ENCODE data around the gene PMEPA1.

PMEPA1 gene

GRCh38 chr20:57736738-57737347 lies 27.0 kb upstream of the PMEPA1 start:
- FAIRE-seq: no peak

GRCh38 chr20:57735831-57736737 lies 26.3 kb upstream of the PMEPA1 start:
- FAIRE-seq: no peak

DNA sequence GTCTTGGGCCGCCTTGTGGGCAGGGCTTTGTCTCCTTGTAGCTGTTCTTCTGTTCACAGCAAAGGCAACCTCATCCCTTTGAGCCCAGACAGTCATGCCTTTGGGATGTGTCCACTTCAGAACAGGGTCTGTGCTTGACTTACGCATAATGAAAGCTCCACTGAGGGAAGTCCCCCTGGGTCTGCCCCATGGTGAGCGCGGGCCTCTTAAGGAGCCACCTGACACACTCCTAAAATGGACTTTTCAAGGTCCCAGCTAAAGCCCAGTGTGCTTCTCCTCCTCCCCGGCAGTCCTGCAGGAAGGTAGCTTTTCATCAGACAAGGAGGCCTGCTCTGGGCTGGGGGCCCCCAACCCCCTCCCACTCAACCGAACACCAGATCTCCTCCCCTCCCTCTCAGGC lies 24.9 kb upstream of the PMEPA1 start:
- no peak for FAIRE-seq

- FAIRE-seq: no peak
Observed at GRCh38 chr20:57732226-57732625, 22.4 kb upstream of the PMEPA1 start.

DNA sequence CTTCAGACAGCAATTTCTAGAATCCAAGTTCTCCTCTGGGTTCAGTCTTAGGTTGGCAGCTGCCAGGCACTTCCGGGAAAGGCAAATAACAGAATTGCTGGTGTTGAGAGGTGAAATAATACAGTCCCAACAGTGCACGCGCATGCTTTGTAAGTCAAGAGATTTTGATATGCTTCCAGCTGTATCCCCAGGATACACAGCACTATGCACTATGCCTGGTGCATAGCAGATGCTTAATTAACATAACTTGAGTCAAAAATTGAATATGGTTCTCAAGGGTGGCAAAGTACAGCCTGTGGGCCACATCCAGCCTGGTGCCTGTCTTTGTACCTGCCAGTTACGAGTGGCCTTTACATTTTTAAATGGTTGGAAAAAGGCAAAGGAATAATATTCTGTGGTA lies 18.9 kb upstream of the PMEPA1 start:
- FAIRE-seq: no peak

GRCh38 chr20:57727863-57728262 lies 18.0 kb upstream of the PMEPA1 start:
- FAIRE-seq: no peak

DNA sequence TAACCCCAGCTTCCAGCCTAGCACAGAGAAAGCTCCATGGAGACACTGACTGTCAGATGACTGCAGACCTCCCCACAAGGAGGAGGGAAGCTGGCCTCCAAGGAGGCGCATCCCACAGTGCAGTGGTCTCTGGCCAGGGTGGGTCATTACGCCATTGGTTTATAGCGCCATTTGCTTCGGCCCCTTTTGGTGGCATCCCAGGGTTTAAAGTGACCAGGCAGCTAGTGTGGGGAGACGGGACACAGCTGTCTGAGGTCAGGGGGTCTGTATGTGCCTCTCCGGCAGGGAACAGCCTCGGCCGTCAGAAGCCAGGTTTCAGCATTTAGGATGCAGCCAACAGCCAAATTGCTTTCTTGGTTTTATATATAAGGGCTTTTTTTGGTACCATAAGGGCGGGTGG lies 15.8 kb upstream of the PMEPA1 start:
- FAIRE-seq: no peak

GRCh38 chr20:57724610-57725405 lies 15.0 kb upstream of the PMEPA1 start:
- no peak for FAIRE-seq

DNA sequence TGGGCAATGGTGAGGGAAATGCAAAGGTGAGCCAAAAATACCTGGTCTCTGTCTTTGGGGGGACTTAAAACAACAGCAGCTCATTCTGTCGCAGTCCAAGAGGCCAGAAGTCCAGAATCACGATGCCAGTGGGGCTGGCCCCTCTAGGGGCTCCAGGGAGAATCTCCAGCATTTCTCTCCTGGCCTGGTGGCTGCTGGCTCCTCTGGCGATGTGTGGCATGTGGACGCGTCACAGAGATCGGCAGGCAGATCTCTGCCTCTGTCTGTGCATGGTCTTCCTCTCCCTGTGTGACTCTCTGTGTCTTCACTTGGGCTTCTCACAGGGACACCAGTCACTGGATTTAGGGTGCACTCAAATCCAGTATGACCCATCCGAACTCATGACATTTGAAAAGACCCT lies 14.0 kb upstream of the PMEPA1 start:
- FAIRE-seq: no peak

- no peak for FAIRE-seq
Observed at GRCh38 chr20:57719951-57720350, 10.1 kb upstream of the PMEPA1 start.

- FAIRE-seq: peak; percentile 90
Observed at GRCh38 chr20:57718490-57719009, 8.7 kb upstream of the PMEPA1 start.

DNA sequence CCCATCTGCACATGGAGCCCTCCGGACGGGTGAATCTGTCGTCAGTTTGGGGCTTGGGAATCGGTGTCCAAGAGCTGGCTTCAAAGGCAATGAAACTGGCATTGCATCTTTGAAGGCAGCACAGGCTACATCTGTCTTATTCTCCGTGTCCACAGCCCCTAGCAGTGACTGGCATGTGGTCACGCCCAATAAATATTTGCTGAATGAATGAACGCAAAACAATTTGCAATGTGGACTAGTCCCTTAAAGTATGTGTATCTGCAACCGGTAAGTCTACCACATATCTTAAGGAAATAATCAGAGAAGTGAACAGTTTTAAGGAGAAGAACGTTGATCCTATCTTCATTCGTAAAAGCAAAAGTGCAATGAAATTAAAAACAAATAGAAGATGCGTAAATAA lies 8.0 kb upstream of the PMEPA1 start:
- FAIRE-seq: no peak

- no peak for FAIRE-seq
Observed at GRCh38 chr20:57716901-57717300, 7.1 kb upstream of the PMEPA1 start.

- FAIRE-seq: no peak
Observed at GRCh38 chr20:57716202-57716601, 6.4 kb upstream of the PMEPA1 start.

DNA sequence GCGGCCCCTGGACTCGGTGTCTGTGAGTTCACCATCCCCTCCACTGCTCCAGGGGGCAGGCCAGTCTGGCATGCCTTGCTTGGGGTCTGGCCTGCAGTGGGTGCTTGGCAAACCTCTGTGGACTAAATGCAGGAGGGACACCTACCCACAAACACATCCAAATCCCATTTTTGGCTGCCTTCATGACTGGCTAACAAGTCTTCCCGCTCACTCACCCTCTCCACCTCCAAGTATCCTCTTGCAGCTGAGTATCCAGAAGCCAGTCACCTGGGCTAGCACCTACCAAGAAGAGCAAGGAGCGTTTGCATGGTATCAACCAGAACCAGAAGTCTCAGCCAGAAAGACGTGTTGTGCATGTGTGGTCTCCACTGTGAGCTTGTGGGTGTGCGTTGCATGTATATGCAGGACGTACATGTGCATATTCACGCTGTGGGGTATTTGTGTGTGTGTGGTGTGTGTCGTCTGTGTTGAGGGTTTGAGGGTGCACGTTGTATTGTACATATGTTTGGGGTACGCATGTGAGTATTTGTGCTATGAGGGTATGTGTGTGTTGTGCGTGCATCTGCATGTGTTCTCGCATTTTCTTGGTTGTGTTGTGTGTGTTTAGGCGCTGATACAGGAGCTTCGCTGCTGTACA lies 5.6 kb upstream of the PMEPA1 start:
- FAIRE-seq: no peak

DNA sequence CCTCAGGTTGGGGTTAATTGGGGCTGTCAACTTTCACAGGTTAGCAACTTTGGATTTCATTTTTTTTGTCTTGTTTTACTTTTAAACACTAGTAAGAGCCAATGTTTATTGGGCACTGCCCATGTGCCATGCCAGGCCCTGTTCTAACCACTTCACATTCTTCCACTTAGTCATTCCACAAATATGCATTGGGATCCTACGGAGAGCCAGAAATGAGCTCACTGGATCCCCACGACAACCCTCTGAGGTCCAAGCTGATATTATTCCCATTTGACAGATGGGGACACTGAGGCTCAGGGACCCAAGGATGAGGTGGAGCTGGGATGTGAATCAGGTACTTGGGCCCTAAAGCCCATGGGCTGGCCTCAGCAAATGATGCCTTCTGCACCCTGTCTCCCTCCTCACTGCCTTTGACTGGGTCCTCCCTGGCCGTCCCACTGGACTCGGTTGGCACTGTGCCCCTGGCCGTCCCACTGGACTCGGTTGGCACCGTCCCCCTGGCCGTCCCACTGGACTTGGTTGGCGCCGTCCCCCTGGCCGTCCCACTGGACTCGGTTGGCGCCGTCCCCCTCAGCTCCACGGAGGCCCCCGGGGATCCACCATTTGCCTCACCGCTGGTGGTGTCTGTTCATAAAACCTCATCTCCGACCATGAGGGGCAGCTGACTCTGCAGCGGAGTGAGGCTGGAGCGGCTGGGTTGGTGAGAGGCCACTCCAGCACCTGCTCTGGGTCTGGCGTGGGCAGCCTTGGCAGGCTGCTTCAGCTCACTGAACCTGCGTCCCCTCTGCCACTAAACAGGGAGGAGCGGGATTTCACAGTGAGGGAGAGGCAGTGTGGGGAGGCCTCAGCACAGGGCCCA lies 4.8 kb upstream of the PMEPA1 start:
- no peak for FAIRE-seq

DNA sequence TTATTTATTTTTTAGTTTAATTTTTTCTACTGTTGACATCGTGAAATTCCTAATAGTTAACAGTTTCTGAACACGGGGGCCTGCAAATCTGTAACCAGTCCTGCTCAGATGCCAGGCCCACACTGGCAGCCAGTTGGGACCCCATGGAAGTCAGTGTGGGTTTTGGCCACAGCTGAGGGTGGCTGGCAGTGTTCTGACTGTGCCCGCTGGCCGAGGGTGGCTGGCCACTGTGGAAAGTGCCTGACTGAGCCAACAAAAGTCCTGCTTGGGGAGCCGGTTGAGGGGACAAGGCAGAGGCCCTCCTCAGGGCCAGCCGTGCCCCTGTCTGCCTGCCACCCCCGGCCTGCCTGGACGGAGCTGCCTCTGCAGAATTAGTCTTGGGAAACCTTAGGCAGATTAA lies 4.1 kb upstream of the PMEPA1 start:
- no peak for FAIRE-seq

DNA sequence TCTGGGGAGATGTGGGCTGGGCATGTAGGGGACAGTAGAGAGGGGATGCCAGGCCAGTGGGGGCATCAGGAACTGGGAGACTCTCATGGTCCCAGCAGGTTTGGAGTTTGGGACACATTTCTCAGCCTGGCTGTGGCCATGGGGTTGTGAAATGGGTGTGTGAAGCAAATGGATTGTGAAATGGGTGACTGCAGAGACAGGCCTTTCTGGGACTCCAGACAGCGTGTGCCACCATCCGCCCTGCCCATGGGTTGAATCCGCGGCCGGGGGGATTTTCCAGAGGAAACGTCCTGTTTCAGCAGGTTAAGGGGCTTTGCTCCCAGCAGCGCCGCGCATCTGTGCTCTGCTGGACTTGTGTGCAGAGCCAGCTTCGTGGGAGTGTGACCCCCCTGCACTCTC lies 3.7 kb upstream of the PMEPA1 start:
- no peak for FAIRE-seq

- no peak for FAIRE-seq
Observed at GRCh38 chr20:57712851-57713504, 3.2 kb upstream of the PMEPA1 start.

GRCh38 chr20:57712341-57712740 lies 2.5 kb upstream of the PMEPA1 start:
- FAIRE-seq: no peak

- FAIRE-seq: no peak
Observed at GRCh38 chr20:57711826-57712225, 2.0 kb upstream of the PMEPA1 start.
